Measurements from ENCODE around the gene ARHGEF7. TPM values are rescaled to one million over a fixed set of nuclear protein-coding genes. Genes with fewer than 3 reads are reported as not detected.

ARHGEF7 gene
- total and polyA plus RNA-seq, 2 experiments from 2014 or later, result 23.6 to 58.9 TPM

GRCh38 chr13:111093634-111094033, 21.5 kb upstream of the ARHGEF7 start:
- ATAC-seq (peak; percentile 78), DNase-seq (ENCODE audit: low spot score) (peak; percentile 46)
- Mint-ChIP-seq H3K4me3 (no peak overlapping the region), H3K9me3 (no peaks in the 10 kb centered on the region; the same call in 2 of the 3 replicates), H3K27ac (no peak overlapping the region), H3K4me1 (peaks cover 5% of the 10 kb centered on the region; the same call in 2 of the 3 replicates), H3K27me3 (ENCODE audit: insufficient read depth, low read depth, poor library complexity) (peaks cover 6% of the 10 kb centered on the region), H3K36me3 (ENCODE audit: low read depth) (no peaks in the 10 kb centered on the region)
- Histone ChIP-seq H3K4me2 (no peak overlapping the region), H3K36me3 (ENCODE audit: insufficient read depth) (no peaks in the 10 kb centered on the region), H4K20me1 (replicated peaks; ENCODE audit: insufficient read depth) (no peaks in the 10 kb centered on the region), H3K9me2 (ENCODE audit: insufficient read depth) (no peaks in the 10 kb centered on the region), H2AFZ (no peak overlapping the region; the same call in 1 of the 2 replicates), H3K27me3 (ENCODE audit: insufficient read depth) (no peaks in the 10 kb centered on the region), H3K4me1 (ENCODE audit: insufficient read depth) (no peaks in the 10 kb centered on the region), H3K27ac (ENCODE audit: low read depth) (no peak overlapping the region), H3F3A (replicated peaks; ENCODE audit: low read depth) (no peaks in the 10 kb centered on the region), H3K4me3 (no peak overlapping the region), H3K79me2 (replicated peaks; ENCODE audit: insufficient read depth) (no peaks in the 10 kb centered on the region)
- TF ChIP-seq CTCF (conservative IDR thresholded peaks at IDR 0.05; ENCODE audit: low read depth in 2 of 2) (peak; percentile 49 to 68), STAT1 (IDR thresholded peaks at IDR 0.05; ENCODE audit: unreplicated experiment) (no peak)

DNA sequence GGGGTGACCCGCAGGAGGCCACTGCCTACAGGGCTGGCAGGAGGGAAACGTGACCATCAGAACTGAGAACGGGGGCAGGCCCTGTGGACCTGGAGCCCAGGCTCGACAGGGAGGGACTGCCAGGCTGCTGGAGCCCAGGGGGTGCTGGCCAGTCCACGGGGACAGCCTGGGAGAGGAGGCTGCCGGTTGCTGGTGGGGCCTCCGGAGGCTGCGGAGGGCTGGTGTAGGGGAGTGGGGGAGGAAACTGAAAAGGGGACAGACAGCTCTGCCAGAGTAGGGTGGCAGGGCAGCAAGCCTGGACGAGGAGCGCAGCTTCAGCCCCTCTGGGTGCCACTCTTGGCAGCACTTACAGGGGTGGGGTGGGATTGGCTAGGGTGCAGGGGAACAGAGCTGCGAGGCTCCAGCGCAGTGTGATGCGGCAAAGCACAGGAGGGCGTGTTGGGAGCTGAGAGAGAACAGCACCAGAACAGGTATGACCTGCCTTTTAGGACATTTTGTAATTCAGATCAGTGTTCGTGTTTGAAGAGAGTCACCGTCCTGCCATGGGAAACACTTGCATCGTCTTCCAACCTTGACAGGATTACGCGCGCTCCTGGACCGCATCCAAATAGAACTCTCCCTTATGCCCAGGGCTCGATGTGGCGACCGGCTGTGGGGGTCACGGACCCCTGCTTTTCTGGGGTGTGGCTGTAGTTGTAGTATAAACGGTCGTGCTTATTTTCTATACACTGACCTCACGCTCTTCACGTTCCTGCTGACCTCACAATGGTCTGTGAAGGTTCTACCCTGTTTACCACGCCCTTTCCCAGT, 19.9 kb upstream of the ARHGEF7 start:
- no peaks in the 10 kb centered on the region for H4K20me1 ChIP-seq (replicated peaks; ENCODE audit: insufficient read depth)
- no peaks in the 10 kb centered on the region for H3K4me1 ChIP-seq (ENCODE audit: insufficient read depth)
- H3F3A ChIP-seq (replicated peaks; ENCODE audit: low read depth), result no peaks in the 10 kb centered on the region
- no peaks in the 10 kb centered on the region for H3K36me3 Mint-ChIP-seq (ENCODE audit: low read depth)
- H3K4me1 Mint-ChIP-seq, result peaks cover 5% of the 10 kb centered on the region; the same call in 2 of the 3 replicates
- no peaks in the 10 kb centered on the region for H3K9me2 ChIP-seq (ENCODE audit: insufficient read depth)
- H2AFZ ChIP-seq, result peak overlapping the region; percentile 47; the same call in 1 of the 2 replicates
- no peak overlapping the region for H3K4me3 Mint-ChIP-seq
- no peaks in the 10 kb centered on the region; the same call in 2 of the 3 replicates for H3K9me3 Mint-ChIP-seq
- no peak for DNase-seq (ENCODE audit: low spot score)
- no peak overlapping the region for H3K4me3 ChIP-seq
- H3K79me2 ChIP-seq (replicated peaks; ENCODE audit: insufficient read depth), result no peaks in the 10 kb centered on the region
- TF ChIP-seq POLR2AphosphoS5 (IDR thresholded peaks at IDR 0.05; ENCODE audit: low read depth), result no peak
- no peak for TF ChIP-seq ZNF331 (CRISPR knock-in tag; IDR thresholded peaks at IDR 0.05; ENCODE audit: low read depth)
- no peak for TF ChIP-seq NANOG (IDR thresholded peaks at IDR 0.05; ENCODE audit: borderline replicate concordance)
- TF ChIP-seq, protein P1, sequence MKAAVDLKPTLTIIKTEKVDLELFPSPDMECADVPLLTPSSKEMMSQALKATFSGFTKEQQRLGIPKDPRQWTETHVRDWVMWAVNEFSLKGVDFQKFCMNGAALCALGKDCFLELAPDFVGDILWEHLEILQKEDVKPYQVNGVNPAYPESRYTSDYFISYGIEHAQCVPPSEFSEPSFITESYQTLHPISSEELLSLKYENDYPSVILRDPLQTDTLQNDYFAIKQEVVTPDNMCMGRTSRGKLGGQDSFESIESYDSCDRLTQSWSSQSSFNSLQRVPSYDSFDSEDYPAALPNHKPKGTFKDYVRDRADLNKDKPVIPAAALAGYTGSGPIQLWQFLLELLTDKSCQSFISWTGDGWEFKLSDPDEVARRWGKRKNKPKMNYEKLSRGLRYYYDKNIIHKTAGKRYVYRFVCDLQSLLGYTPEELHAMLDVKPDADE (IDR thresholded peaks at IDR 0.05), result no peak
- TF ChIP-seq EZH2phosphoT487 (IDR thresholded peaks at IDR 0.05; ENCODE audit: unreplicated experiment), result no peak
- no peak for TF ChIP-seq ZNF462 (CRISPR knock-in tag; IDR thresholded peaks at IDR 0.05)
- TF ChIP-seq CTCF (conservative IDR thresholded peaks at IDR 0.05; ENCODE audit: low read depth in 2 of 2), result no peak
- peaks cover 6% of the 10 kb centered on the region for H3K27me3 Mint-ChIP-seq (ENCODE audit: insufficient read depth, low read depth, poor library complexity)
- no peak overlapping the region for H3K27ac Mint-ChIP-seq
- peak; percentile 23; the same call in 1 of the 3 replicates for ATAC-seq
- H3K4me2 ChIP-seq, result no peak overlapping the region
- no peaks in the 10 kb centered on the region for H3K27me3 ChIP-seq (ENCODE audit: insufficient read depth)
- H3K27ac ChIP-seq (ENCODE audit: low read depth), result no peak overlapping the region
- H3K36me3 ChIP-seq (ENCODE audit: insufficient read depth), result no peaks in the 10 kb centered on the region

Data from GM23338 (cell line).